H54 (cell line): ENCODE data around the gene JPH4.

ENCODE experiments used
- DNase-seq: peaks from one replicate; pipeline ENCODE4 v3.0.0; 2011; ENCODE audit warnings: low spot score, mixed read lengths; ENCODE audit not compliant: insufficient read length
- FAIRE-seq: peaks from 3 replicates; lab custom pipeline; 2011; peaks lifted over from hg19 to GRCh38; lab: Jason Lieb, UNC
- POLR2A ChIP-seq: IDR thresholded peaks from 2 replicates; pipeline ENCODE4 v1.6.1; 2011; ENCODE audit warnings: low read depth, mild to moderate bottlenecking, low read length

Gene JPH4

GRCh38 chr14:23580152-23580926 is 1.7 kb upstream of the JPH4 start:
- no peak for TF ChIP-seq POLR2A
- DNase-seq (no peak), FAIRE-seq (no peak)

GRCh38 chr14:23579739-23580138 is 1.1 kb upstream of the JPH4 start:
- no peak for FAIRE-seq
- DNase-seq, result no peak
- no peak for TF ChIP-seq POLR2A

GRCh38 chr14:23579311-23579630 is 681 bp upstream of the JPH4 start:
- no peak for DNase-seq
- no peak for FAIRE-seq
- TF ChIP-seq POLR2A, result no peak

- DNase-seq (no peak), FAIRE-seq (no peak)
- no peak for TF ChIP-seq POLR2A
These were observed 739 bp downstream of the JPH4 start for GRCh38 chr14:23577710-23578392.

- no peak for FAIRE-seq
These were observed 1.4 kb downstream of the JPH4 start for GRCh38 chr14:23577004-23577681.

GRCh38 chr14:23573384-23574015 is 5.1 kb downstream of the JPH4 start:
- TF ChIP-seq POLR2A, result no peak
- DNase-seq (no peak), FAIRE-seq (no peak)

More at GRCh38 chr14:23577004-23577681, 1.4 kb downstream of the JPH4 start:
- no peak for DNase-seq
- TF ChIP-seq POLR2A, result no peak

GRCh38 chr14:23572836-23573235 is 5.8 kb downstream of the JPH4 start:
- no peak for FAIRE-seq
- no peak for DNase-seq

GRCh38 chr14:23572524-23572828 is 6.1 kb downstream of the JPH4 start:
- FAIRE-seq, result no peak
- no peak for TF ChIP-seq POLR2A
- no peak for DNase-seq

More at GRCh38 chr14:23572836-23573235, 5.8 kb downstream of the JPH4 start:
- no peak for TF ChIP-seq POLR2A

- no peak for DNase-seq
- TF ChIP-seq POLR2A, result no peak
- no peak for FAIRE-seq
These were observed 6.7 kb downstream of the JPH4 start for GRCh38 chr14:23571701-23572523.

GRCh38 chr14:23570806-23571483 is 7.6 kb downstream of the JPH4 start:
- TF ChIP-seq POLR2A, result no peak

GRCh38 chr14:23569443-23570151 is 9.0 kb downstream of the JPH4 start:
- no peak for DNase-seq
- no peak for FAIRE-seq
- no peak for TF ChIP-seq POLR2A

More at GRCh38 chr14:23570806-23571483, 7.6 kb downstream of the JPH4 start:
- DNase-seq (no peak), FAIRE-seq (no peak)
